Spleen (tissue), 7 donors: ENCODE results near the gene POLRMT.

ENCODE experiments used
- POLR2AphosphoS5 ChIP-seq, 3 donors: sonication (generic); formaldehyde crosslinking; IDR thresholded peaks; one replicate each; pipeline ENCODE4 v1.5.1; 2017; ENCODE audit warnings: antibody characterized with exemption in 3 of 3
- TF ChIP-seq, protein P1 (sequence below), 11 experiments: fragments of 200-600 bp in 7 of 11; fragments of 450-650 bp in 4 of 11; sonication (generic) in 4 of 11; IDR thresholded peaks in 8 of 11; conservative IDR thresholded peaks in 3 of 11; 1 replicate in 7 of 11; 2 replicates in 4 of 11; pipeline versions ENCODE4 v1.4.0 to v1.8.0; 2016 to 2021; ENCODE audit warnings: antibody characterized with exemption in 11 of 11, inconsistent platforms in 4 of 11, mild to moderate bottlenecking in 1 of 11
- donor health status: DM: no; HTN: no; CAD: no; lungs with moderate emphysema.
- donor health status: DM: no; HTN: no; CAD: no.
- donor health status: DM: no; HTN: no; CAD: no.

DNA sequence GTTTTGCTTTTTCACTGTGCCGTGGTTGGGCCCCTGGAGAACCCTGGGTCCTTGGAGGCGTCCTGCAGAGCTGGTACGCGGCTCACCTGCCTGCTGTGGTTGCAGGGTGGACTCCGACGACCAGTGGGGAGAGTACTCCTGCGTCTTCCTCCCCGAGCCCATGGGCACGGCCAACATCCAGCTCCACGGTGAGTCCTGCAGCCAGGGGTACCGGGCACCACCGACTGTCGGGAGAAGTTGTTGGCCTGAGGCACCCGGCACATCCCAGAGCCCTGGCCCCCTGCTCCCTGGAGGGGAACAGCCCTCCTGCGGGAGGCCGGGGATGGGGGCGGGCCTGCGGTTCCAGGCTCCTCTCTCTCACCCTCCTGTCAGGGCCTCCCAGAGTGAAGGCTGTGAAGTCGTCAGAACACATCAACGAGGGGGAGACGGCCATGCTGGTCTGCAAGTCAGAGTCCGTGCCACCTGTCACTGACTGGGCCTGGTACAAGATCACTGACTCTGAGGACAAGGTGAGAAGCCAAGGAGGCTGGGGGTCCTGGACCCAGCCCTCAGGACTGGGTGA is 53.0 kb downstream of the POLRMT start:
- peak in 1 of 3 donors; percentile 6 for TF ChIP-seq POLR2AphosphoS5 (IDR thresholded peaks at IDR 0.05)
- TF ChIP-seq, protein P1, sequence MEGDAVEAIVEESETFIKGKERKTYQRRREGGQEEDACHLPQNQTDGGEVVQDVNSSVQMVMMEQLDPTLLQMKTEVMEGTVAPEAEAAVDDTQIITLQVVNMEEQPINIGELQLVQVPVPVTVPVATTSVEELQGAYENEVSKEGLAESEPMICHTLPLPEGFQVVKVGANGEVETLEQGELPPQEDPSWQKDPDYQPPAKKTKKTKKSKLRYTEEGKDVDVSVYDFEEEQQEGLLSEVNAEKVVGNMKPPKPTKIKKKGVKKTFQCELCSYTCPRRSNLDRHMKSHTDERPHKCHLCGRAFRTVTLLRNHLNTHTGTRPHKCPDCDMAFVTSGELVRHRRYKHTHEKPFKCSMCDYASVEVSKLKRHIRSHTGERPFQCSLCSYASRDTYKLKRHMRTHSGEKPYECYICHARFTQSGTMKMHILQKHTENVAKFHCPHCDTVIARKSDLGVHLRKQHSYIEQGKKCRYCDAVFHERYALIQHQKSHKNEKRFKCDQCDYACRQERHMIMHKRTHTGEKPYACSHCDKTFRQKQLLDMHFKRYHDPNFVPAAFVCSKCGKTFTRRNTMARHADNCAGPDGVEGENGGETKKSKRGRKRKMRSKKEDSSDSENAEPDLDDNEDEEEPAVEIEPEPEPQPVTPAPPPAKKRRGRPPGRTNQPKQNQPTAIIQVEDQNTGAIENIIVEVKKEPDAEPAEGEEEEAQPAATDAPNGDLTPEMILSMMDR (IDR thresholded peaks at IDR 0.05 in 8 of 11, conservative IDR thresholded peaks at IDR 0.05 in 3 of 11) = no peak
